GM18505 (cell line): ENCODE measurements around the gene CCDC28B.

ENCODE experiments used
- ATAC-seq: cut with Tn5 transposase; IDR thresholded peaks from one replicate; pipeline ENCODE4 v1.9.1; 2021; ENCODE audit not compliant: unreplicated experiment
- POLR2A ChIP-seq: IDR thresholded peaks from 4 replicates; pipeline ENCODE4 v1.6.1; 2011; ENCODE audit warnings: borderline replicate concordance; ENCODE audit not compliant: insufficient read depth, insufficient read length; ENCODE audit errors: extremely low read depth

Gene CCDC28B

DNA sequence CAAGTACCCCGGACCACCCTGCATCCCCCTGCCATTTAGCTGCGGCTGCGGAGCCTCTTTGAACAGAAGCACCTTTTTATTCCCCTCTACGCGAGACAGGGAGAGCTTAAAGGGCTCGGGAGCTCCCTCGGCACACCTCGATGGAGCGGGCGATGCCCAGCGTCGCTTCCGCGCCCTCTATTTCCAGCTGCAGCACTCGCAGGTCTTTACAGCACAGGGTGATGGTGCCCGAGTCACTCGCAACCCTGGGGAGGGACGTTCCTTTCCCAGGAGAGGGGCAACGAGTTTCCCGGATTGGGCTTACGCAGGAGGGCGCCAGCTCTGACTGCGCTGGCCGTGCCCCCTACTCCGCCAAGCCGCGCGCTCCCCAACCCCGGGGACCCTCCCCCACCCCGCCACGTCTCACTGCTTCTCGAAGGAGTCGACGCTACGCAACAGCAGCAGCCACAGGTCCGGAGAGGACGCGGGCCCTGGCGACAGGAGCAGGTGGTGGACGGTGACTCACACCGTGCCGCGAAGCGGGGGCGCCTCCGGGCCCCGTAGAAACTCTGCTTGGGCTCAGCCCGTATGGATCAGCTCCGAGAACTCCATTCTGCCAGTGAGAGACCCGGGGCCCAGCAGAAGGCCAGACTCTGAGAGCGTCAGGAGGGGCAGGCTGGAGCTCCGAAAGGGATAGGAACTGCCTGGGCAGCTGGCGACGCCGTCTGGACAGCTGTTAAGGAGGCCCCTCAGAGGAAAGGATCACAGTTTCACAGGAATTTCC, 40.8 kb downstream of the CCDC28B start:
- ATAC-seq: no peak
- TF ChIP-seq POLR2A: no peak

DNA sequence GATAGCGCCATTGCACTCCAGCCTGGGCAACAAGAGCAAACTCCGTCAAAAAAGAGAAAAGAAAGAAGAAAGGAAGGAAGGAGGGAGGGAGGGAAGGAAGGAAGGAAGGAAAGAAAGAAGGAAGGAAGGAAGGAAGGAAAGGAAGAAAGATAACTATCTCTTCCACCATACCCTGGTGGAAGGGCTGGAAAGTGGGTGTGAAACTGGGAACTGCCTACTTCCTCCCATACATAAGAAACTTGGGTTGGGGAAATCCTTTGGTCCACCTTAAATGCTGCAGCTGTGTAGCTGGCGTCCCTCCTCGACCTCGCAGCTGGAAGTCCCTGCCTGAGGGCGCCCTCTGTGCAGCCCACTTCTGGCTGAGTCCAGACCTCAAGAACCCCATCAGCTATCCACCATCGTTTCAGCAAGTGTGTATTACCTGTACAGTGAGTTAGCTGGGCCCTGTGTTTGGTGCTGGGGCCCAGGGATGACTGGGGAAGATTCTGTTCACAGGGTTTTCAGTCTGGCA, 42.0 kb downstream of the CCDC28B start:
- ATAC-seq: no peak
- no peak for TF ChIP-seq POLR2A

DNA sequence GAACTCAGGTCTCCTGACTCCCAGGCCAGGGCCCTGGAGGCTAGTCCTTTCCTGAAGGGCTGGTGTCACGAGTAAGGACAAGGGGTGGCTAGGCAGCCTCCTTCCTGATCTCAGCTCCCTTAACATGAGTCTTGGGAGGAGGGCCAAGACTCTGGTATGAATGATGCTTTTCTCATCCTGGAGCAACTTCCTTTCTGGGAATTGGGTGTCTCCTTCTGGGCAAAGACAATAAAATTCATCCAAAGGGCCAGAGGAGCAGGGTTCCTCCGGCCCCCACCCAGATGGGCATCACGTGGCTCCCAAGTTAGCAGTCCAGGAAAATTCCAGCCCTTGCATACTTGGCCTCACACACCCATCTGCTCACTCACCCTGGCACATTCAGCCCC, 46.5 kb downstream of the CCDC28B start, which contains the start of gene FAM167B:
Gene FAM167B, plus strand, starts transcription at position 335 of the 386 bp plus-strand sequence. CDS start 200 bp downstream, outside the sequence.
- no peak for ATAC-seq
- no peak for TF ChIP-seq POLR2A

DNA sequence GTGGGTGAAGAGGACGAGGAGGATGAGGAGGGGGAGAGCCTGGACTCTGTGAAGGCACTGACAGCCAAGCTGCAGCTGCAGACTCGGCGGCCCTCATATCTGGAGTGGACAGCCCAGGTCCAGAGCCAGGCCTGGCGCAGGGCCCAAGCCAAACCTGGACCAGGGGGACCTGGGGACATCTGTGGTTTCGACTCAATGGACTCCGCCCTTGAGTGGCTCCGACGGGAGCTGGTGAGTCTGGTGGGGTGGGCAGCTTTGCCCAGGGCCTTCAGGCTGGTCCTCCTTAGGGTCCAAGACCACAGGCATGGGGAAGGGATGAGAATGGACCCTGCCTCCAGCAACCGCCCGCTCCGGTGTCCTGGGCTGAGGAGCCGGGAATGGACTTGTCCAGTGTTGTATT, 47.1 kb downstream of the CCDC28B start:
- no peak for TF ChIP-seq POLR2A
- no peak for ATAC-seq

DNA sequence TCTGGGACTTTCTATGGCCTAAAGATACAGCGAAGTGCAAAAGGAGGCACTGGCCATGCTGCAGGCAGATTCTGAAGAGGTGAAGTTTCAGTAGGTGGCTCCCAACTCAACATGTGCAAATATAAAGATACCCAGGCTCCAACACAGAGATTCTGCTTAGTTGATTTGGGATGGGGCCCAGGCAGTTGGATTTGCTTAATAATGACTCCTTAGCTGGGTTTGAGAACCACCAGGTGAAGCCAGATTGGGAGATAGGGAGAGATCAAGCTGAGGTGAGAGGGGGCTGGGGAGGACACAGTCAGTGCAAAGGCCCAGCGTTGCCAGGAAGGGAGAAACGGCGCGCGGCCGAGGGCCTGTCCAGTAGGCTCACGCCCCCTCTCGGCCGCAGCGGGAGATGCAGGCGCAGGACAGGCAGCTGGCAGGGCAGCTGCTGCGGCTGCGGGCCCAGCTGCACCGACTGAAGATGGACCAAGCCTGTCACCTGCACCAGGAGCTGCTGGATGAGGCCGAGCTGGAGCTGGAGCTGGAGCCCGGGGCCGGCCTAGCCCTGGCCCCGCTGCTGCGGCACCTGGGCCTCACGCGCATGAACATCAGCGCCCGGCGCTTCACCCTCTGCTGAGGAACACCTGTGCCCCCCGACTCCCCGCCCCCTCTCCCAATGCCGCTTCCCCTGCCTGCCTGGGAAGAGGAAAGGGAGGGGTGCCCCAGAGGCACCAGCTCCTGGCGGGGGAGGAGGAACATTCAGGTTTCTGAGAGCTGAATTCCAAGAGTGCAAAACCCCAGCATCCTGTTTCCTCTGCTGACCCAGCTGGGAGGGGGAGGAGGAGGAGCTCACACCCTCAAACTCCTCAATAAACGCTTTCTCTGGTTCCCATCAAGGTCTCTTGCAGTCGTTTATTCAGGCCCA, 47.8 kb downstream of the CCDC28B start:
- TF ChIP-seq POLR2A: no peak
- ATAC-seq: peak; percentile 30

DNA sequence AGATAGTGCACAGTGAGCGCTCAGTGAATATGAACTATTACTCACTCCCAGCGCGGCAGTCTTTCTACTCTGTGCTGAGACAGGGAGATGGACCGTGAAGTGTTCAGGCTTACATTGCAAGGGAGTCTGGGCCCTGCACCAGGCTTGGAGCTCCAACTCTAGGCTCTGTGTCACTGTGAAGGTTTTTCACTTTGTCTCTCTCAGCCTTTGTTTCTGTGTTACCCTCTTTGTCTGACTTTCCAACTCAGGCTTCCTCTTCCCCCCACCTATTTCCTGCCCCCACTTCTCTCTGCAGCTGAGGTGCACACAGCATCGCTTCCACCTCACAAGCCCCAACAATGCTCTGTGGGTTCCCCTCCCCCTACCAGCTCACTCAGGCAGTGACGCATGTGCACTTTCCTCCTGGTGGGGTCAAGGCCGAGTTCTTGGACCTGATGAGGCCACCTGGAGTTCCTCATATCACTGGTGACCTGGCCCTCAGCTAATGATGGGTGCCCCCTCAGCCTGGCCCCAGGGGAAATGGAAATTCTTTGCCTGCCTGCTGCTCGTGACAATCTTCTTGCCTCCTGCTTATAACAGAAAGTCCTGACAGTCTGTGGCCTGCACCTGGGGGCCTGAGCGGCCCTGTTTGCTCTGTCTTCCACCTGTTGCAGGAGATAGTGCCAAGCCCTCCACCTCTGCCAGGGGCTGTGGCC, 49.6 kb downstream of the CCDC28B start:
- TF ChIP-seq POLR2A: peak; percentile 79
- peak; percentile 52 for ATAC-seq

DNA sequence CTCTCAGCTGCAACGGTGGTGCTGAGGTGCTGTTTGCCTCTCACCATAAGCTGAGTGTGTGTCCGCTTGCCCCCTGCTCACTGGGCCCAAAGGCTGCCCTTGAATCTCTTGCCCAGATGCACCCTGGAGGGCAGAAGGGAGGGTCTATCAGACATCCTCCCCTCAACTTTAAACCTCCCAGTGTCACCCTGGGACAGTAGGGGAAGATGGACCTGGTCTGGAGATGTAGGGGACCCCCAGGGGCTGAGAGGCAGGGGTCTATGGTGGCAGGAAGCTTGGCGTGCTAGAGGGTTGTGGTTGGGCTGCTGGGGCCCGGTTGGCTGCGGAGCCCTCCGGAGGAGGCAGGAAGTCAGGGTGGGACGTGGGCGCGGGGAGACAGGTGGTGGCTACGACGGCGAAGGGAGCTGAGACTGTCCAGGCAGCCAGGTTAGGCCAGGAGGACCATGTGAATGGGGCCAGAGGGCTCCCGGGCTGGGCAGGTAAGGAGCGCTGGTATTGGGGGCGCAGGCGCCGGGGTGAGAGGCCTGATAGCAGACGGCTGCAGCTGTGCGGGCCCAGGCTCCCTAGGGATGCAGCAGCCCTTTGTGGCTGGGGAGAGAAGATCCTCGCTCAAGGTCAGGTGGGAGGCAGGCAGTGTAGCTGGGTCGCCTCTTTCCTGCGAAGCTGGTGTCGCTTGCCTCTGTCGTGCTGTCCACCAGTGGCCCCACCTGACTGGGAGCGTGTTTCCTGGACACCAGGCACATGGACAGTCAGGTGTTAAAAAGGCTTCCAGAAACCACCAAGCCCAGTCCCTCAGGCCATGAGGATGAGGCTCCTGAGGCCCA, 50.7 kb downstream of the CCDC28B start, which contains the start of gene LCK:
Gene LCK, plus strand, starts transcription at position 373 of the 824 bp plus-strand sequence. CDS start 23,065 bp downstream, outside the sequence.
- peak; percentile 75 for TF ChIP-seq POLR2A
- no peak for ATAC-seq
